Esophagus squamous epithelium (tissue), 4 donors: ENCODE results near the gene PLEKHA7.

Experiments used
- POLR2A ChIP-seq, 4 donors: fragments of 450-650 bp; IDR thresholded peaks; one replicate each; pipeline ENCODE4 v1.6.1; 2017; ENCODE audit warnings: antibody characterized with exemption in 4 of 4, mild to moderate bottlenecking in 4 of 4, moderate library complexity in 3 of 4
- TF ChIP-seq, protein P1 (sequence below), 6 experiments: fragments of 450-650 bp in 4 of 6; fragments of 200-600 bp in 2 of 6; sonication (generic) in 2 of 6; IDR thresholded peaks; one replicate each; pipeline ENCODE4 v1.5.1; 2016 to 2019; ENCODE audit warnings: antibody characterized with exemption in 6 of 6, mild to moderate bottlenecking in 4 of 6, moderate library complexity in 4 of 6

DNA sequence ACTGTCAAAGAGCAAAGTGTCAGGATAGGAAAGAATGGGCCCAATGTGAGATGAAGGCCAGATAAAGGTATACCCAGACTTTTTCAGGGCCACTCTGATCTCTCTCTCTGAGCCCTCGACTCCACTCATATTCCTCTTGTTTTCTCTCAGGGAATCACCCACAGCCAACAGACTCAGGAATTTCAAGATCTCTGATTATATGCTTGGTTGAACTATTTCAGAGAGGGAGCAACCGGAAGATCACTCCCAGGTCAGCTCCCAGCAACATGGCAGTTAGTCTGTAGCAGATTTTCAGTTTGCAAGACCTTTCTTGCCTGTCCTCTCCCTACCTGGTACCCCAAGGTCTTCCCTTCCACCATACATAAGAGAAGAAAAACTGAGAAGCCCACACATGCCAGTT, 173.3 kb downstream of the PLEKHA7 start:
- TF ChIP-seq, protein P1, sequence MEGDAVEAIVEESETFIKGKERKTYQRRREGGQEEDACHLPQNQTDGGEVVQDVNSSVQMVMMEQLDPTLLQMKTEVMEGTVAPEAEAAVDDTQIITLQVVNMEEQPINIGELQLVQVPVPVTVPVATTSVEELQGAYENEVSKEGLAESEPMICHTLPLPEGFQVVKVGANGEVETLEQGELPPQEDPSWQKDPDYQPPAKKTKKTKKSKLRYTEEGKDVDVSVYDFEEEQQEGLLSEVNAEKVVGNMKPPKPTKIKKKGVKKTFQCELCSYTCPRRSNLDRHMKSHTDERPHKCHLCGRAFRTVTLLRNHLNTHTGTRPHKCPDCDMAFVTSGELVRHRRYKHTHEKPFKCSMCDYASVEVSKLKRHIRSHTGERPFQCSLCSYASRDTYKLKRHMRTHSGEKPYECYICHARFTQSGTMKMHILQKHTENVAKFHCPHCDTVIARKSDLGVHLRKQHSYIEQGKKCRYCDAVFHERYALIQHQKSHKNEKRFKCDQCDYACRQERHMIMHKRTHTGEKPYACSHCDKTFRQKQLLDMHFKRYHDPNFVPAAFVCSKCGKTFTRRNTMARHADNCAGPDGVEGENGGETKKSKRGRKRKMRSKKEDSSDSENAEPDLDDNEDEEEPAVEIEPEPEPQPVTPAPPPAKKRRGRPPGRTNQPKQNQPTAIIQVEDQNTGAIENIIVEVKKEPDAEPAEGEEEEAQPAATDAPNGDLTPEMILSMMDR (IDR thresholded peaks at IDR 0.05): no peak
- TF ChIP-seq POLR2A (IDR thresholded peaks at IDR 0.05): no peak
